ENCODE data around the gene HEATR3. TPM values are rescaled to one million over a fixed set of nuclear protein-coding genes. Genes with fewer than 3 reads are reported as not detected.

The HEATR3 gene
- total and polyA plus RNA-seq, 2 donors (not counting 1 experiment from before 2014, with no cell fraction given), result 18.0 to 21.0 TPM

GRCh38 chr16:50045412-50045811 is 20.4 kb upstream of the HEATR3 start:
- Mint-ChIP-seq H3K27me3 (peaks cover 19% of the 10 kb centered on the region), H3K27ac (no peak overlapping the region), H3K4me3 (no peak overlapping the region), H3K4me1 (no peaks in the 10 kb centered on the region), H3K9me3 (ENCODE audit: insufficient read depth) (no peaks in the 10 kb centered on the region)
- DNase-seq (no peak), ATAC-seq (ENCODE audit: low read depth) (no peak)
- H3K27ac ChIP-seq (ENCODE audit: low read length in 2 of 2), result no peak overlapping the region
- intact Hi-C loops (cut with micrococcal nuclease), result no loop called here
- no peak overlapping the region for H3K9ac ChIP-seq (ENCODE audit: low read length)
- no peaks in the 10 kb centered on the region for H3K4me1 ChIP-seq (ENCODE audit: control insufficient read depth in 2 of 2, insufficient read depth in 2 of 2, low read length in 2 of 2)
- POLR2A ChIA-PET, result no interaction called here
- H4K20me1 ChIP-seq (ENCODE audit: control insufficient read depth, insufficient read depth, low read length, poor library complexity, severe bottlenecking), result no peaks in the 10 kb centered on the region
- no peak overlapping the region for H3K4me2 ChIP-seq (replicated peaks; ENCODE audit: low read depth, low read length, poor library complexity, severe bottlenecking)
- H3K9me3 ChIP-seq (ENCODE audit: control extremely low read depth in 1 of 3, control insufficient read depth in 2 of 3, insufficient read depth in 1 of 3, low read length in 2 of 3), result no peaks in the 10 kb centered on the region
- H3K36me3 ChIP-seq (replicated peaks in 1 of 2; ENCODE audit: control extremely low read depth in 1 of 2, control insufficient read depth in 1 of 2, extremely low read depth in 1 of 2, insufficient read depth in 2 of 2, low read length in 1 of 2), result no peaks in the 10 kb centered on the region
- no peak overlapping the region for H2AFZ ChIP-seq (ENCODE audit: insufficient read depth, low read depth, low read length, poor library complexity, severe bottlenecking)
- no peak overlapping the region for H3K4me3 ChIP-seq (ENCODE audit: control extremely low read depth in 1 of 5, extremely low read depth in 1 of 5, insufficient read depth in 1 of 5, low read depth in 2 of 5, low read length in 4 of 5)
- TF ChIP-seq CTCF (IDR thresholded peaks at IDR 0.05) (no peak), EZH2 (IDR thresholded peaks at IDR 0.05; ENCODE audit: borderline replicate concordance, insufficient read depth, low read depth, low read length, poor library complexity, severe bottlenecking) (no peak)
- no CpG with 5 or more reads among the region's 4 CpGs for WGBS (ENCODE audit: insufficient coverage)
- CTCF ChIA-PET, result no interaction called here
- H3K27me3 ChIP-seq (replicated peaks in 1 of 4; ENCODE audit: control extremely low read depth in 1 of 4, control insufficient read depth in 3 of 4, insufficient read depth in 4 of 4, low read length in 3 of 4), result no peaks in the 10 kb centered on the region
- H3K79me2 ChIP-seq (ENCODE audit: control insufficient read depth, insufficient read depth, low read length), result no peaks in the 10 kb centered on the region

- Histone ChIP-seq H4K20me1 (ENCODE audit: control insufficient read depth, insufficient read depth, low read length, poor library complexity, severe bottlenecking) (no peaks in the 10 kb centered on the region), H3K9me3 (ENCODE audit: control extremely low read depth in 1 of 3, control insufficient read depth in 2 of 3, insufficient read depth in 1 of 3, low read length in 2 of 3) (no peaks in the 10 kb centered on the region), H3K4me3 (ENCODE audit: control extremely low read depth in 1 of 5, extremely low read depth in 1 of 5, insufficient read depth in 1 of 5, low read depth in 2 of 5, low read length in 4 of 5) (no peak overlapping the region), H3K36me3 (replicated peaks in 1 of 2; ENCODE audit: control extremely low read depth in 1 of 2, control insufficient read depth in 1 of 2, extremely low read depth in 1 of 2, insufficient read depth in 2 of 2, low read length in 1 of 2) (no peaks in the 10 kb centered on the region), H3K4me2 (replicated peaks; ENCODE audit: low read depth, low read length, poor library complexity, severe bottlenecking) (no peak overlapping the region), H3K4me1 (ENCODE audit: control insufficient read depth in 2 of 2, insufficient read depth in 2 of 2, low read length in 2 of 2) (no peaks in the 10 kb centered on the region), H3K79me2 (ENCODE audit: control insufficient read depth, insufficient read depth, low read length) (no peaks in the 10 kb centered on the region), H2AFZ (ENCODE audit: insufficient read depth, low read depth, low read length, poor library complexity, severe bottlenecking) (no peak overlapping the region), H3K9ac (ENCODE audit: low read length) (no peak overlapping the region), H3K27ac (ENCODE audit: low read length in 2 of 2) (no peak overlapping the region), H3K27me3 (replicated peaks in 1 of 4; ENCODE audit: control extremely low read depth in 1 of 4, control insufficient read depth in 3 of 4, insufficient read depth in 4 of 4, low read length in 3 of 4) (peaks cover 0 to 3% (median 0%) of the 10 kb centered on the region in 4 experiments)
- H3K9me3 Mint-ChIP-seq (ENCODE audit: insufficient read depth), result no peaks in the 10 kb centered on the region
- no peak for DNase-seq
- WGBS (ENCODE audit: insufficient coverage), result 82% methylated on average over 3 of the region's 6 CpGs
- CTCF ChIA-PET, result interaction anchor here (1.1 kb wide), 1 partner anchor 18 kb away, joined by 3 read pairs; no protein-coding TSS in a partner anchor
- ATAC-seq (ENCODE audit: low read depth), result no peak
- POLR2A ChIA-PET, result no interaction called here
- H3K4me3 Mint-ChIP-seq, result no peak overlapping the region
- intact Hi-C loops (cut with micrococcal nuclease), result no loop called here
- H3K27me3 Mint-ChIP-seq, result peaks cover 19% of the 10 kb centered on the region
- TF ChIP-seq CTCF (IDR thresholded peaks at IDR 0.05), result no peak
- no peak for TF ChIP-seq EZH2 (IDR thresholded peaks at IDR 0.05; ENCODE audit: borderline replicate concordance, insufficient read depth, low read depth, low read length, poor library complexity, severe bottlenecking)
- H3K27ac Mint-ChIP-seq, result no peak overlapping the region
- H3K4me1 Mint-ChIP-seq, result no peaks in the 10 kb centered on the region
These were observed 18.9 kb upstream of the HEATR3 start for GRCh38 chr16:50046853-50047252.
